ENCODE measurements around the gene ING3.

ING3 gene

GRCh38 chr7:121006711-121007315, 56.2 kb downstream of the ING3 start:
- no peak overlapping the region for H3K4me2 ChIP-seq (ENCODE audit: low read length)
- H3K27me3 ChIP-seq (ENCODE audit: control insufficient read depth, low read length), result peaks cover 43% of the 10 kb centered on the region
- H3K4me1 ChIP-seq (ENCODE audit: control insufficient read depth, low read length), result no peaks in the 10 kb centered on the region
- H3K9me3 ChIP-seq (ENCODE audit: control insufficient read depth, insufficient read depth, low read length), result no peaks in the 10 kb centered on the region
- H3K4me3 ChIP-seq (ENCODE audit: low read length), result no peak overlapping the region
- no peak for TF ChIP-seq EZH2phosphoT487 (IDR thresholded peaks at IDR 0.05; ENCODE audit: borderline replicate concordance, low read length)
- no peak for TF ChIP-seq CTCF (IDR thresholded peaks at IDR 0.05; ENCODE audit: low read depth, low read length, poor library complexity, severe bottlenecking)
- no peaks in the 10 kb centered on the region for H3K9me2 ChIP-seq (replicated peaks; ENCODE audit: control insufficient read depth, low read length)
- no peaks in the 10 kb centered on the region for H3K36me3 ChIP-seq (ENCODE audit: control insufficient read depth, low read length)
- no peaks in the 10 kb centered on the region for H3K79me2 ChIP-seq (ENCODE audit: control insufficient read depth, low read length)
- H4K20me1 ChIP-seq (ENCODE audit: control insufficient read depth, insufficient read depth, low read depth, low read length), result no peaks in the 10 kb centered on the region
- no peaks in the 10 kb centered on the region for H3F3A ChIP-seq (ENCODE audit: control insufficient read depth, insufficient read depth)
- no peak overlapping the region for H3K27ac ChIP-seq (ENCODE audit: low read depth, low read length)

- H3K79me2 ChIP-seq (ENCODE audit: control insufficient read depth, low read length), result no peaks in the 10 kb centered on the region
Measured at GRCh38 chr7:121008816-121009215, 58.2 kb downstream of the ING3 start.

GRCh38 chr7:121011401-121011800, 60.8 kb downstream of the ING3 start:
- no peak overlapping the region for H3K27ac ChIP-seq (ENCODE audit: low read depth, low read length)
- H3K27me3 ChIP-seq (ENCODE audit: control insufficient read depth, low read length), result peaks cover 25% of the 10 kb centered on the region
- H3K79me2 ChIP-seq (ENCODE audit: control insufficient read depth, low read length), result no peaks in the 10 kb centered on the region
- TF ChIP-seq CTCF (IDR thresholded peaks at IDR 0.05; ENCODE audit: low read depth, low read length, poor library complexity, severe bottlenecking) (no peak), EZH2phosphoT487 (IDR thresholded peaks at IDR 0.05; ENCODE audit: borderline replicate concordance, low read length) (no peak)
- no peaks in the 10 kb centered on the region for H3K9me2 ChIP-seq (replicated peaks; ENCODE audit: control insufficient read depth, low read length)
- H3K36me3 ChIP-seq (ENCODE audit: control insufficient read depth, low read length), result no peaks in the 10 kb centered on the region
- H3K9me3 ChIP-seq (ENCODE audit: control insufficient read depth, insufficient read depth, low read length), result no peaks in the 10 kb centered on the region
- H3K4me1 ChIP-seq (ENCODE audit: control insufficient read depth, low read length), result no peaks in the 10 kb centered on the region
- no peak overlapping the region for H3K4me2 ChIP-seq (ENCODE audit: low read length)
- no peaks in the 10 kb centered on the region for H3F3A ChIP-seq (ENCODE audit: control insufficient read depth, insufficient read depth)
- no peak overlapping the region for H3K4me3 ChIP-seq (ENCODE audit: low read length)
- no peaks in the 10 kb centered on the region for H4K20me1 ChIP-seq (ENCODE audit: control insufficient read depth, insufficient read depth, low read depth, low read length)

More at GRCh38 chr7:121008816-121009215, 58.2 kb downstream of the ING3 start:
- no peaks in the 10 kb centered on the region for H4K20me1 ChIP-seq (ENCODE audit: control insufficient read depth, insufficient read depth, low read depth, low read length)
- H3K9me2 ChIP-seq (replicated peaks; ENCODE audit: control insufficient read depth, low read length), result no peaks in the 10 kb centered on the region
- no peak overlapping the region for H3K4me2 ChIP-seq (ENCODE audit: low read length)
- H3K27me3 ChIP-seq (ENCODE audit: control insufficient read depth, low read length), result peaks cover 33% of the 10 kb centered on the region
- no peaks in the 10 kb centered on the region for H3K36me3 ChIP-seq (ENCODE audit: control insufficient read depth, low read length)
- H3K27ac ChIP-seq (ENCODE audit: low read depth, low read length), result no peak overlapping the region
- no peaks in the 10 kb centered on the region for H3F3A ChIP-seq (ENCODE audit: control insufficient read depth, insufficient read depth)
- no peaks in the 10 kb centered on the region for H3K4me1 ChIP-seq (ENCODE audit: control insufficient read depth, low read length)
- H3K9me3 ChIP-seq (ENCODE audit: control insufficient read depth, insufficient read depth, low read length), result no peaks in the 10 kb centered on the region
- no peak overlapping the region for H3K4me3 ChIP-seq (ENCODE audit: low read length)
- TF ChIP-seq EZH2phosphoT487 (IDR thresholded peaks at IDR 0.05; ENCODE audit: borderline replicate concordance, low read length), result no peak
- no peak for TF ChIP-seq CTCF (IDR thresholded peaks at IDR 0.05; ENCODE audit: low read depth, low read length, poor library complexity, severe bottlenecking)
